ENCODE measurements around the gene ELP5. TPM values are rescaled to one million over a fixed set of nuclear protein-coding genes. Genes with fewer than 3 reads are reported as not detected.
A peak's percentile ranks its signal among the peaks of the same experiment; 100 is the strongest.

The ELP5 gene
- polyA plus RNA-seq, 4 donors: 40.3 to 55.8 (median 50.5) TPM

GRCh38 chr17:7218758-7219157, 33.3 kb upstream of the ELP5 start:
- no peak for DNase-seq (ENCODE audit: low read depth in 4 of 4, low spot score in 3 of 4)

GRCh38 chr17:7219229-7219811, 32.7 kb upstream of the ELP5 start:
- no peak for DNase-seq (ENCODE audit: low read depth in 4 of 4, low spot score in 3 of 4)

GRCh38 chr17:7219812-7220592, 32.0 kb upstream of the ELP5 start, which contains the start of the genes ACADVL and DLG4:
Gene ACADVL (plus strand): TSS chr17:7219938. CDS start chr17:7219985, 47 bp downstream.
Gene DLG4 (minus strand): TSS chr17:7219836.
- DNase-seq (ENCODE audit: low read depth in 4 of 4, low spot score in 3 of 4): peak in 1 of 4 donors; percentile 80

GRCh38 chr17:7220593-7221277, 31.3 kb upstream of the ELP5 start:
- DNase-seq (ENCODE audit: low read depth in 4 of 4, low spot score in 3 of 4): no peak

- no peak for DNase-seq (ENCODE audit: low read depth in 4 of 4, low spot score in 3 of 4)
Observed at GRCh38 chr17:7221278-7222092, 30.5 kb upstream of the ELP5 start.

GRCh38 chr17:7222093-7222971, 29.7 kb upstream of the ELP5 start:
- no peak for DNase-seq (ENCODE audit: low read depth in 4 of 4, low spot score in 3 of 4)

GRCh38 chr17:7222972-7223292, 29.1 kb upstream of the ELP5 start:
- DNase-seq (ENCODE audit: low read depth in 4 of 4, low spot score in 3 of 4): no peak

GRCh38 chr17:7223375-7223774, 28.6 kb upstream of the ELP5 start:
- DNase-seq (ENCODE audit: low read depth in 4 of 4, low spot score in 3 of 4): no peak

- DNase-seq (ENCODE audit: low read depth in 4 of 4, low spot score in 3 of 4): no peak
Observed at GRCh38 chr17:7224110-7224509, 27.9 kb upstream of the ELP5 start.

- DNase-seq (ENCODE audit: low read depth in 4 of 4, low spot score in 3 of 4): no peak
Observed at GRCh38 chr17:7224661-7225111, 27.3 kb upstream of the ELP5 start.

- no peak for DNase-seq (ENCODE audit: low read depth in 4 of 4, low spot score in 3 of 4)
Observed at GRCh38 chr17:7225711-7226331, 26.2 kb upstream of the ELP5 start.

GRCh38 chr17:7226721-7227710, 25.0 kb upstream of the ELP5 start:
- no peak for DNase-seq (ENCODE audit: low read depth in 4 of 4, low spot score in 3 of 4)

GRCh38 chr17:7228920-7229319, 23.1 kb upstream of the ELP5 start:
- DNase-seq (ENCODE audit: low read depth in 4 of 4, low spot score in 3 of 4): no peak

GRCh38 chr17:7229504-7229903, 22.5 kb upstream of the ELP5 start:
- no peak for DNase-seq (ENCODE audit: low read depth in 4 of 4, low spot score in 3 of 4)

- no peak for DNase-seq (ENCODE audit: low read depth in 4 of 4, low spot score in 3 of 4)
Observed at GRCh38 chr17:7232114-7232513, 19.9 kb upstream of the ELP5 start.

- no peak for DNase-seq (ENCODE audit: low read depth in 4 of 4, low spot score in 3 of 4)
Observed at GRCh38 chr17:7233701-7234082, 18.3 kb upstream of the ELP5 start.

- DNase-seq (ENCODE audit: low read depth in 4 of 4, low spot score in 3 of 4): peak in 3 of 4 donors; percentile 88 to 90 (median 89)
Observed at GRCh38 chr17:7234083-7234951, 17.7 kb upstream of the ELP5 start, which contains the start of gene DVL2. Gene DVL2 (minus strand): TSS chr17:7234517. CDS start chr17:7234262, 255 bp downstream.
